Astrocyte (in vitro differentiated cells and primary cell): ENCODE data around the gene GAS6. TPM values are rescaled to one million over a fixed set of nuclear protein-coding genes. Genes with fewer than 3 reads are reported as not detected.

Experiments
- DNase-seq: peaks from one replicate; pipeline ENCODE4 v3.0.0-alpha.2; 2010; ENCODE audit warnings: low read depth
- FAIRE-seq: peaks from 2 replicates; lab custom pipeline; 2011; peaks lifted over from hg19 to GRCh38; lab: Jason Lieb, UNC
- H2AFZ ChIP-seq: 2 replicates; pipeline ENCODE4 v1.6.0; 2012; ENCODE audit warnings: low read depth, low read length, inconsistent platforms
- H3K27ac ChIP-seq: 2 replicates; pipeline ENCODE4 v1.5.1; 2011; ENCODE audit warnings: low read depth, low read length, inconsistent platforms
- H3K27me3 ChIP-seq: 2 replicates; pipeline ENCODE4 v1.6.0; 2011; ENCODE audit warnings: low read length, inconsistent platforms; ENCODE audit not compliant: insufficient read depth
- H3K36me3 ChIP-seq: 2 replicates; pipeline ENCODE4 v1.5.1; 2011; ENCODE audit warnings: low read length, inconsistent platforms; ENCODE audit not compliant: insufficient read depth
- H3K4me1 ChIP-seq: 2 replicates; pipeline ENCODE4 v1.5.1; 2011; ENCODE audit warnings: low read length, inconsistent platforms; ENCODE audit not compliant: insufficient read depth
- H3K4me2 ChIP-seq: 2 replicates; pipeline ENCODE4 v1.6.0; 2012; ENCODE audit warnings: low read length, inconsistent platforms
- H3K4me3 ChIP-seq: 2 replicates; pipeline ENCODE4 v1.5.1; 2011; ENCODE audit warnings: low read depth, mild to moderate bottlenecking, low read length, inconsistent platforms; ENCODE audit not compliant: insufficient read depth
- H3K79me2 ChIP-seq: 2 replicates; pipeline ENCODE4 v1.6.0; 2012; ENCODE audit warnings: mild to moderate bottlenecking, low read length, inconsistent platforms; ENCODE audit not compliant: insufficient read depth
- H3K9ac ChIP-seq: 2 replicates; pipeline ENCODE4 v1.6.0; 2012; ENCODE audit warnings: mild to moderate bottlenecking, low read length, inconsistent platforms
- H3K9me3 ChIP-seq: 2 replicates; pipeline ENCODE4 v1.5.1; 2012; ENCODE audit warnings: low read depth, mild to moderate bottlenecking, low read length, inconsistent platforms; ENCODE audit not compliant: insufficient read depth
- H4K20me1 ChIP-seq: 2 replicates; pipeline ENCODE4 v1.6.0; 2012; ENCODE audit warnings: low read length, inconsistent platforms; ENCODE audit not compliant: insufficient read depth
- H3K27ac Mint-ChIP-seq: one replicate; pipeline ENCODE4 v1.8.0; 2021; ENCODE audit warnings: mild to moderate bottlenecking, mixed read lengths; ENCODE audit not compliant: unreplicated experiment
- H3K27me3 Mint-ChIP-seq: one replicate; pipeline ENCODE4 v1.8.0; 2021; ENCODE audit warnings: low read depth, mixed read lengths; ENCODE audit not compliant: unreplicated experiment
- H3K36me3 Mint-ChIP-seq: one replicate; pipeline ENCODE4 v1.8.0; 2021; ENCODE audit warnings: low read depth, mixed read lengths; ENCODE audit not compliant: unreplicated experiment
- H3K4me1 Mint-ChIP-seq: one replicate; pipeline ENCODE4 v1.8.0; 2021; ENCODE audit warnings: low read depth, mixed read lengths; ENCODE audit not compliant: unreplicated experiment
- H3K4me3 Mint-ChIP-seq: one replicate; pipeline ENCODE4 v1.8.0; 2021; ENCODE audit warnings: mild to moderate bottlenecking, moderate library complexity, mixed read lengths; ENCODE audit not compliant: unreplicated experiment
- H3K9me3 Mint-ChIP-seq: one replicate; pipeline ENCODE4 v1.8.0; 2021; ENCODE audit warnings: mild to moderate bottlenecking, mixed read lengths; ENCODE audit not compliant: unreplicated experiment
- EZH2 ChIP-seq: IDR thresholded peaks from 2 replicates; pipeline ENCODE4 v1.6.1; 2012; ENCODE audit warnings: mild to moderate bottlenecking, low read length, inconsistent platforms; ENCODE audit not compliant: insufficient read depth
- total RNA-seq: library from RNA; stranded (reverse); gene quantifications from 2 replicates; pipeline ENCODE4 v1.2.1, GENCODE V29; 2021
- TF ChIP-seq, protein P1 (sequence below): IDR thresholded peaks from 2 replicates; pipeline ENCODE4 v1.5.1; 2011; ENCODE audit warnings: low read depth, mild to moderate bottlenecking, inconsistent platforms, low read length, moderate library complexity; ENCODE audit not compliant: insufficient read depth

GAS6 gene
- total RNA-seq, 1 donor from 2014 or later, result 287 TPM

DNA sequence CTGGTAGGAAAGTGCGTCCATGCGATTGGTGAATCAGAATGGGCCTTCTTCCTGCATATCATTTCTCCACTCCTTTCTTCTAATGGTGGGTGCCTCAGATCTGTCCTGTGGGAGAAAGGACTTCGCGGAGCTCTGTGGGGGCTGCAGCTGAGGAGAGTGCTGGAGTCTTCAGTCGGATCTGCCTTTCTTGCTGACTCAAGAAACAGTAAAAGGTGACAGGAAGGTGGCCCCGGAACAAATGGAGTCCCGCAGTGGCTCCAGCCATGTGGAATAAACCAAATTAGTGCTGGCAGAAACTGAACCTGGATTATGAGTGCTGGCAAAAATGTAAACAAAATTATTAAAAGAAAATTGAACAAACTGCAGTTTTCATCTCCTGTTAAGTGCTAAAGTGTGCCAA is 15.1 kb upstream of the GAS6 start:
- TF ChIP-seq EZH2, result no peak
- TF ChIP-seq, protein P1, sequence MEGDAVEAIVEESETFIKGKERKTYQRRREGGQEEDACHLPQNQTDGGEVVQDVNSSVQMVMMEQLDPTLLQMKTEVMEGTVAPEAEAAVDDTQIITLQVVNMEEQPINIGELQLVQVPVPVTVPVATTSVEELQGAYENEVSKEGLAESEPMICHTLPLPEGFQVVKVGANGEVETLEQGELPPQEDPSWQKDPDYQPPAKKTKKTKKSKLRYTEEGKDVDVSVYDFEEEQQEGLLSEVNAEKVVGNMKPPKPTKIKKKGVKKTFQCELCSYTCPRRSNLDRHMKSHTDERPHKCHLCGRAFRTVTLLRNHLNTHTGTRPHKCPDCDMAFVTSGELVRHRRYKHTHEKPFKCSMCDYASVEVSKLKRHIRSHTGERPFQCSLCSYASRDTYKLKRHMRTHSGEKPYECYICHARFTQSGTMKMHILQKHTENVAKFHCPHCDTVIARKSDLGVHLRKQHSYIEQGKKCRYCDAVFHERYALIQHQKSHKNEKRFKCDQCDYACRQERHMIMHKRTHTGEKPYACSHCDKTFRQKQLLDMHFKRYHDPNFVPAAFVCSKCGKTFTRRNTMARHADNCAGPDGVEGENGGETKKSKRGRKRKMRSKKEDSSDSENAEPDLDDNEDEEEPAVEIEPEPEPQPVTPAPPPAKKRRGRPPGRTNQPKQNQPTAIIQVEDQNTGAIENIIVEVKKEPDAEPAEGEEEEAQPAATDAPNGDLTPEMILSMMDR, result no peak
- Mint-ChIP-seq H3K36me3 (peaks cover 2% of the 10 kb centered on the region), H3K4me1 (peaks cover 7% of the 10 kb centered on the region), H3K27me3 (peaks cover 7% of the 10 kb centered on the region), H3K9me3 (no peaks in the 10 kb centered on the region), H3K4me3 (no peak overlapping the region), H3K27ac (peak overlapping the region; percentile 58)
- Histone ChIP-seq H3K27me3 (no peaks in the 10 kb centered on the region), H2AFZ (no peak overlapping the region), H3K9me3 (no peaks in the 10 kb centered on the region), H3K4me3 (no peak overlapping the region), H3K27ac (no peak overlapping the region), H3K9ac (no peak overlapping the region), H3K4me1 (no peaks in the 10 kb centered on the region), H3K79me2 (no peaks in the 10 kb centered on the region), H3K36me3 (no peaks in the 10 kb centered on the region), H4K20me1 (no peaks in the 10 kb centered on the region), H3K4me2 (no peak overlapping the region)
- no peak for DNase-seq
- no peak for FAIRE-seq

DNA sequence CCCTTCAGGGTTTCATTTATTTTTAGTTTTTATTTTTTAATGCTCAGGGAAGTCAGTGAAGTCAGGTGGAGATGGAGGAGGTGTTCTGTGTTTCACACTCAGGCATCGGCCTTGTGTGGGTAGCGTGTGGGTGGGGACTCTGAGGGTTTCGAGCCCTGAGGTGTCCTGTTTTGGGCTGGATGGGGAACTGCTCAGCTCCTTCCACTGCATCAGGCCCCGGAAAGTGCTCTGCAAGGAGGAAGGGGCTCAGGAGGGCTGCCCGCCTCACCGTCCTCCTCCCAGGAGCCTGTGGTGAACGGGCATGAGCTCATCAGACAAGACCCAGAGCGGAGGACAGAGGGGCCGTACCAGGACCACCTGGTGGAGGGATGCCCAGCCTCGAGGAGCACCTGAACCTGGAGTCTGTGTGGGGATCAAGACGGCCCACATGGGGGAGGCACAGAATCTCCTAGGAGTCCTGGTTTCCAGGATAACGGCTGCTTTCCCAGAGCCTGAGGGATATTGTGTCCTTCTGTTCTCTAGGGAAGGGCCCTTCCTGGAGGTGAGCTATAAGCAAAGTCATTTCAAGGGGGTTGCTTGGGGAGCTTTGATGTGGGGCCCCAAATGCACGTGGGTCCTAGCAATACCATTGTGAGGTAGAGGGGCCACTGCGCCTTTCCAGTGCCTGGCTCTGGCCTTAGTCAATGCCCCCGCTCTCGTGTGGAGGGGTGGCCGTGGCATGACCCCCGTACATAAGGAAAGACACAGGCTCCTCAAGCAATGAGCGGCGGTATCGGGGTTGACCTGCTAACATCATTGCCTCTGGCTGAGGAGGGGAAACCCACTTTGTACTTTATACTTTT is 13.5 kb upstream of the GAS6 start:
- no peaks in the 10 kb centered on the region for H3K9me3 Mint-ChIP-seq
- Histone ChIP-seq H4K20me1 (no peaks in the 10 kb centered on the region), H3K9ac (no peak overlapping the region), H3K27me3 (no peaks in the 10 kb centered on the region), H3K4me2 (no peak overlapping the region), H3K9me3 (no peaks in the 10 kb centered on the region), H3K4me3 (no peak overlapping the region), H3K36me3 (no peaks in the 10 kb centered on the region), H3K79me2 (no peaks in the 10 kb centered on the region), H3K27ac (no peak overlapping the region), H3K4me1 (no peaks in the 10 kb centered on the region), H2AFZ (no peak overlapping the region)
- H3K27ac Mint-ChIP-seq, result no peak overlapping the region
- TF ChIP-seq, protein P1, result no peak
- TF ChIP-seq EZH2, result no peak
- FAIRE-seq (no peak), DNase-seq (no peak)
- peaks cover 7% of the 10 kb centered on the region for H3K27me3 Mint-ChIP-seq
- H3K4me3 Mint-ChIP-seq, result no peak overlapping the region
- peaks cover 2% of the 10 kb centered on the region for H3K36me3 Mint-ChIP-seq
- H3K4me1 Mint-ChIP-seq, result peaks cover 7% of the 10 kb centered on the region
